Stimulated activated CD4-positive, alpha-beta T cell treated with anti-CD3 and anti-CD28 coated beads, Interleukin-12 subunit alpha, Interleukin-12 subunit beta, amount 100 ng/mL, for 24 hours (primary cell): Measurements from ENCODE around the gene TIAL1.
"Not testable (repeated sequence)": the region's sequence is repeated elsewhere in the genome, so short reads cannot be mapped to it uniquely, and the experiment has no call there.

Experiments
- DNase-seq, 2 experiments: peaks; one replicate each; pipeline ENCODE4 v3.0.0-alpha.2; 2020; ENCODE audit warnings: low read depth in 2 of 2

TIAL1 gene

GRCh38 chr10:119596537-119597404 lies at the start of gene TIAL1:
Gene TIAL1 (minus strand): TSS chr10:119596964. CDS start chr10:119596465, 499 bp downstream.
- peak; percentile 88 to 90 for DNase-seq

GRCh38 chr10:119644994-119645393 lies 48.2 kb upstream of the TIAL1 start:
- DNase-seq: no peak

- no peak for DNase-seq
Observed at GRCh38 chr10:119644205-119644814, 47.5 kb upstream of the TIAL1 start.

GRCh38 chr10:119643306-119644204 lies 46.8 kb upstream of the TIAL1 start:
- no peak for DNase-seq

GRCh38 chr10:119642556-119643111 lies 45.9 kb upstream of the TIAL1 start:
- no peak for DNase-seq

GRCh38 chr10:119640875-119641526 lies 44.2 kb upstream of the TIAL1 start:
- no peak for DNase-seq

- no peak for DNase-seq
Observed at GRCh38 chr10:119640384-119640783, 43.6 kb upstream of the TIAL1 start.

- DNase-seq: no peak
Observed at GRCh38 chr10:119638982-119639381, 42.2 kb upstream of the TIAL1 start.

GRCh38 chr10:119637631-119638030 lies 40.9 kb upstream of the TIAL1 start:
- DNase-seq: no peak

- no peak for DNase-seq
Observed at GRCh38 chr10:119634219-119634544, 37.4 kb upstream of the TIAL1 start.

- no peak for DNase-seq
Observed at GRCh38 chr10:119633538-119634218, 36.9 kb upstream of the TIAL1 start.

GRCh38 chr10:119630300-119630699 lies 33.5 kb upstream of the TIAL1 start:
- DNase-seq: no peak

- DNase-seq: no peak
Observed at GRCh38 chr10:119625570-119626280, 29.0 kb upstream of the TIAL1 start.

GRCh38 chr10:119621078-119621384 lies 24.3 kb upstream of the TIAL1 start:
- no peak for DNase-seq

GRCh38 chr10:119620241-119621077 lies 23.7 kb upstream of the TIAL1 start:
- no peak for DNase-seq

- not testable (repeated sequence) for DNase-seq
Observed at GRCh38 chr10:119619811-119620210, 23.0 kb upstream of the TIAL1 start.

GRCh38 chr10:119619215-119619614 lies 22.5 kb upstream of the TIAL1 start:
- no peak for DNase-seq

- DNase-seq: no peak
Observed at GRCh38 chr10:119616882-119617570, 20.3 kb upstream of the TIAL1 start.

- no peak for DNase-seq
Observed at GRCh38 chr10:119614686-119615085, 17.9 kb upstream of the TIAL1 start.
